Measurements from ENCODE around the gene PRPS2. TPM values are rescaled to one million over a fixed set of nuclear protein-coding genes. Genes with fewer than 3 reads are reported as not detected.

PRPS2 gene
- total RNA-seq, 5 donors from 2014 or later (not counting 1 experiment from before 2014, with no cell fraction given) = 20.9 to 31.6 (median 30.6) TPM

GRCh38 chrX:12788645-12789044 lies 2.6 kb upstream of the PRPS2 start:
- peaks cover 17 to 28% (median 24%) of the 10 kb centered on the region in 3 donors for H3K4me1 Mint-ChIP-seq
- WGBS (ENCODE audit: insufficient coverage) = 100% methylated on average over 1 of the region's 1 CpG
- CTCF ChIA-PET = no interaction called here

DNA sequence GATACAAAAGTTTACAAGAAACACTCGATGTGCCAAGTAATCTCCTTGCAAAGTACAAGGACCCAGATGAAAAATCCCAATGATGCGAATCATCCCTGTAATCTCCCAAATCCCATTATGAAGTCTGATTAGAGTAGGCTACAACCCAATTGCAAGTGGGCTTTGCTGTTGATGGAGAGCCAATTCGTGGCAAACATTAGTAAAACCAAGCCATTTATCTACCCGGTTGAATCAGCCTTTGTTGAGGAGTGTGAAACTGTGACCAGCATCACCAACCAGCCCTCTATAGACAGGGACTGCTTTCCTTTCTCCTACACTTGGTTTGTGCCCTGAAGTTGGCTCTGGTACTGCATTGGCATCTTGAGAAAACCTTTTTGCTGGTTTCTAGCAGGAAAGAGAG lies 1.2 kb upstream of the PRPS2 start:
- CTCF ChIA-PET = no interaction called here
- Mint-ChIP-seq H3K4me1 (peaks cover 17 to 31% (median 25%) of the 10 kb centered on the region in 3 donors), H3K4me3 (peak overlapping the region; percentile 77 to 86 (median 83)), H3K27ac (no peak overlapping the region), H3K36me3 (no peaks in the 10 kb centered on the region), H3K27me3 (peaks cover 3 to 11% of the 10 kb centered on the region in 2 donors), H3K9me3 (no peaks in the 10 kb centered on the region)
- H3K36me3 ChIP-seq (ENCODE audit: control insufficient read depth in 2 of 2, extremely low read depth in 1 of 2, insufficient read depth in 1 of 2, low read length in 1 of 2) = no peaks in the 10 kb centered on the region
- H3K9me3 ChIP-seq = no peaks in the 10 kb centered on the region
- WGBS (ENCODE audit: insufficient coverage) = no CpG with 5 or more reads among the region's 4 CpGs
- no peak overlapping the region for H3K27ac ChIP-seq (ENCODE audit: low read length)
- ATAC-seq (replicated peaks in 1 of 4) (no peak), DNase-seq (no peak)
- no peak overlapping the region for H3K4me3 ChIP-seq (ENCODE audit: control insufficient read depth in 1 of 2, extremely low read depth in 1 of 2, low read length in 1 of 2)
- H3K27me3 ChIP-seq (replicated peaks in 1 of 2; ENCODE audit: control insufficient read depth in 2 of 2, extremely low read depth in 1 of 2, insufficient read depth in 2 of 2, low read length in 1 of 2) = no peaks in the 10 kb centered on the region
- POLR2A ChIA-PET = no interaction called here
- H3K4me1 ChIP-seq (ENCODE audit: control insufficient read depth in 1 of 2, extremely low read depth in 1 of 2, insufficient read depth in 2 of 2, low read length in 2 of 2) = peaks cover 0 to 10% of the 10 kb centered on the region in 2 experiments

More at GRCh38 chrX:12788645-12789044, 2.6 kb upstream of the PRPS2 start:
- Histone ChIP-seq H3K36me3 (ENCODE audit: control insufficient read depth in 2 of 2, extremely low read depth in 1 of 2, insufficient read depth in 1 of 2, low read length in 1 of 2) (no peaks in the 10 kb centered on the region), H3K27me3 (replicated peaks in 1 of 2; ENCODE audit: control insufficient read depth in 2 of 2, extremely low read depth in 1 of 2, insufficient read depth in 2 of 2, low read length in 1 of 2) (no peaks in the 10 kb centered on the region), H3K4me3 (ENCODE audit: control insufficient read depth in 1 of 2, extremely low read depth in 1 of 2, low read length in 1 of 2) (no peak overlapping the region), H3K4me1 (ENCODE audit: control insufficient read depth in 1 of 2, extremely low read depth in 1 of 2, insufficient read depth in 2 of 2, low read length in 2 of 2) (peaks cover 0 to 10% of the 10 kb centered on the region in 2 experiments), H3K27ac (ENCODE audit: low read length) (no peak overlapping the region), H3K9me3 (no peaks in the 10 kb centered on the region)
- Mint-ChIP-seq H3K27ac (no peak overlapping the region), H3K9me3 (no peaks in the 10 kb centered on the region), H3K27me3 (peaks cover 3 to 11% of the 10 kb centered on the region in 2 donors), H3K36me3 (no peaks in the 10 kb centered on the region), H3K4me3 (no peak overlapping the region)
- DNase-seq (no peak), ATAC-seq (replicated peaks in 1 of 4) (no peak)
- POLR2A ChIA-PET = no interaction called here

DNA sequence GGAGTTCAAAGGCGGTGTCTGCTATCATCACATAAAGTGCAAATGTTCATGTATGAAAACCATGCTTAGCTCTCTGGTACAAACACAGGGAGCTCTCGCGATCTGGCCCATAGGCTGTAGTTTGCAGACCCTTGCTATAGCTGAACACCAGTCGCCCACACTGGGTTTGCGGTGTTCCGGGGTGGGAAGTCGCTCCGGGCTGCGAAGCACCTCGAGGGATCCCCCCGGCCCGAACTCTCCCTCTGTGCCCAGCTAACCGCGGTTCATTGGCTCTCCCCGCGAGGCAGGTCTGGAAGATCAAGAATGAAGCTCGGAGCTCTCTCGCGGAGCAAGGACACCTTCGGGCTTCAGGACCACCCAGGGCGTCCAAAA lies 341 bp upstream of the PRPS2 start:
- Histone ChIP-seq H3K9me3 (no peaks in the 10 kb centered on the region), H3K27ac (ENCODE audit: low read length) (peak overlapping the region; percentile 34), H3K36me3 (ENCODE audit: control insufficient read depth in 2 of 2, extremely low read depth in 1 of 2, insufficient read depth in 1 of 2, low read length in 1 of 2) (no peaks in the 10 kb centered on the region), H3K4me3 (ENCODE audit: control insufficient read depth in 1 of 2, extremely low read depth in 1 of 2, low read length in 1 of 2) (peak overlapping the region; percentile 72 to 83), H3K27me3 (replicated peaks in 1 of 2; ENCODE audit: control insufficient read depth in 2 of 2, extremely low read depth in 1 of 2, insufficient read depth in 2 of 2, low read length in 1 of 2) (no peaks in the 10 kb centered on the region), H3K4me1 (ENCODE audit: control insufficient read depth in 1 of 2, extremely low read depth in 1 of 2, insufficient read depth in 2 of 2, low read length in 2 of 2) (peaks cover 0 to 10% of the 10 kb centered on the region in 2 experiments)
- peak; percentile 22 to 41 (median 33) for ATAC-seq (replicated peaks in 1 of 4)
- Mint-ChIP-seq H3K36me3 (no peaks in the 10 kb centered on the region), H3K27me3 (peaks cover 3 to 10% of the 10 kb centered on the region in 2 donors), H3K27ac (peak overlapping the region; percentile 55 to 76), H3K4me3 (peak overlapping the region; percentile 77 to 86 (median 83)), H3K4me1 (peaks cover 22 to 33% (median 25%) of the 10 kb centered on the region in 3 donors), H3K9me3 (no peaks in the 10 kb centered on the region)
- WGBS (ENCODE audit: insufficient coverage) = 2% methylated on average over 11 of the region's 21 CpGs
- CTCF ChIA-PET = interaction anchor here (0.6 to 2.6 kb wide), 6 partner anchors 12 to 1155 kb away, joined by 3 to 20 read pairs (median 4); no protein-coding TSS in a partner anchor
- DNase-seq = peak in 3 of 35 experiments; percentile 1 to 14 (median 5)
- POLR2A ChIA-PET = interaction anchor here (0.5 to 0.9 kb wide), 5 partner anchors 320 to 1238 kb away, joined by 3 to 8 read pairs (median 3); no protein-coding TSS in a partner anchor

DNA sequence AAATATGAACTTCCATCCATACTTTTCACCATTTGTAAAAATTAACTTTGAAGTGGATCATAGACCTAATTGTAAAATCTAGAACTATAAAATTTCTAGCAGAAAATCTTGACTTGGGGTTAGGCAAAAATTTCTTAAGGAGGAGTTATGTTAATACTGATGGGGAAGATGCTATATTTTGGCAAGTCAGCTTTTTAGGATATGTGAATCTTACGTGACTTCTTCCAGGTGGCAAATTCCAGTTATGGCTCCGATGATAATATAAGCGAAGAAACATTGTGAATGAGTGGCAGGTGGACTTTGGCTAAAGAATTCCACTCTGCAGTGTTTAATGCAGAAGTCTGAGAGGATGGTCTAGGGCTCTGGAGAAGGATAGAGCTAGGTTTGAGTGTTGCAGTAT lies 1.5 kb downstream of the PRPS2 start:
- Mint-ChIP-seq H3K4me1 (peaks cover 22 to 33% (median 25%) of the 10 kb centered on the region in 3 donors), H3K4me3 (peak overlapping the region; percentile 74 to 80 (median 77)), H3K27me3 (peaks cover 2 to 7% of the 10 kb centered on the region in 2 donors), H3K9me3 (no peaks in the 10 kb centered on the region), H3K27ac (peak overlapping the region in 1 of 2 donors; percentile 61), H3K36me3 (no peaks in the 10 kb centered on the region)
- no peak for ATAC-seq (replicated peaks in 1 of 4)
- CTCF ChIA-PET = interaction anchor here (0.5 to 2.6 kb wide), 3 partner anchors 22 to 161 kb away, joined by 3 to 20 read pairs (median 6); no protein-coding TSS in a partner anchor
- POLR2A ChIA-PET = interaction anchor here in 1 of 2 donors (1.0 kb wide), 1 partner anchor 14 kb away, joined by 5 read pairs; no protein-coding TSS in a partner anchor
- DNase-seq = no peak
- no CpG with 5 or more reads among the region's 3 CpGs for WGBS (ENCODE audit: insufficient coverage)
- peaks cover 0 to 10% of the 10 kb centered on the region in 2 experiments for H3K4me1 ChIP-seq (ENCODE audit: control insufficient read depth in 1 of 2, extremely low read depth in 1 of 2, insufficient read depth in 2 of 2, low read length in 2 of 2)
- no peaks in the 10 kb centered on the region for H3K27me3 ChIP-seq (replicated peaks in 1 of 2; ENCODE audit: control insufficient read depth in 2 of 2, extremely low read depth in 1 of 2, insufficient read depth in 2 of 2, low read length in 1 of 2)
- no peaks in the 10 kb centered on the region for H3K9me3 ChIP-seq
- no peak overlapping the region for H3K27ac ChIP-seq (ENCODE audit: low read length)
- H3K36me3 ChIP-seq (ENCODE audit: control insufficient read depth in 2 of 2, extremely low read depth in 1 of 2, insufficient read depth in 1 of 2, low read length in 1 of 2) = no peaks in the 10 kb centered on the region
- H3K4me3 ChIP-seq (ENCODE audit: control insufficient read depth in 1 of 2, extremely low read depth in 1 of 2, low read length in 1 of 2) = no peak overlapping the region

- H3K4me3 Mint-ChIP-seq = no peak overlapping the region
- ChIA-PET CTCF (interaction anchor here (0.5 to 1.8 kb wide), 3 partner anchors 20 to 1022 kb away, joined by 3 to 7 read pairs (median 5); no protein-coding TSS in a partner anchor), POLR2A (no interaction called here)
- H3K4me1 Mint-ChIP-seq = peaks cover 25 to 35% (median 28%) of the 10 kb centered on the region in 3 donors
- H3K27me3 ChIP-seq (replicated peaks in 1 of 2; ENCODE audit: control insufficient read depth in 2 of 2, extremely low read depth in 1 of 2, insufficient read depth in 2 of 2, low read length in 1 of 2) = no peaks in the 10 kb centered on the region
- no peak overlapping the region for H3K27ac ChIP-seq (ENCODE audit: low read length)
- H3K4me3 ChIP-seq (ENCODE audit: control insufficient read depth in 1 of 2, extremely low read depth in 1 of 2, low read length in 1 of 2) = no peak overlapping the region
- peaks cover 0 to 2% of the 10 kb centered on the region in 2 donors for H3K36me3 ChIP-seq (ENCODE audit: control insufficient read depth in 2 of 2, extremely low read depth in 1 of 2, insufficient read depth in 1 of 2, low read length in 1 of 2)
- H3K36me3 Mint-ChIP-seq = peaks cover 3% of the 10 kb centered on the region
- DNase-seq (no peak), ATAC-seq (replicated peaks in 1 of 4) (no peak)
- no peak overlapping the region for H3K27ac Mint-ChIP-seq
- H3K9me3 ChIP-seq = no peaks in the 10 kb centered on the region
- peaks cover 0 to 3% of the 10 kb centered on the region in 2 donors for H3K27me3 Mint-ChIP-seq
- H3K4me1 ChIP-seq (ENCODE audit: control insufficient read depth in 1 of 2, extremely low read depth in 1 of 2, insufficient read depth in 2 of 2, low read length in 2 of 2) = peaks cover 0 to 10% of the 10 kb centered on the region in 2 experiments
- H3K9me3 Mint-ChIP-seq = no peaks in the 10 kb centered on the region
- no CpG with 5 or more reads among the region's 6 CpGs for WGBS (ENCODE audit: insufficient coverage)
Observed at GRCh38 chrX:12794654-12795053, 3.4 kb downstream of the PRPS2 start.

GRCh38 chrX:12798601-12799000 lies 7.4 kb downstream of the PRPS2 start:
- Histone ChIP-seq H3K4me1 (ENCODE audit: control insufficient read depth in 1 of 2, extremely low read depth in 1 of 2, insufficient read depth in 2 of 2, low read length in 2 of 2) (no peaks in the 10 kb centered on the region), H3K36me3 (ENCODE audit: control insufficient read depth in 2 of 2, extremely low read depth in 1 of 2, insufficient read depth in 1 of 2, low read length in 1 of 2) (peaks cover 5 to 18% of the 10 kb centered on the region in 2 donors), H3K4me3 (ENCODE audit: control insufficient read depth in 1 of 2, extremely low read depth in 1 of 2, low read length in 1 of 2) (no peak overlapping the region), H3K27me3 (replicated peaks in 1 of 2; ENCODE audit: control insufficient read depth in 2 of 2, extremely low read depth in 1 of 2, insufficient read depth in 2 of 2, low read length in 1 of 2) (no peaks in the 10 kb centered on the region), H3K27ac (ENCODE audit: low read length) (no peak overlapping the region), H3K9me3 (no peaks in the 10 kb centered on the region)
- H3K9me3 Mint-ChIP-seq = no peaks in the 10 kb centered on the region
- peaks cover 22% of the 10 kb centered on the region for H3K36me3 Mint-ChIP-seq
- ChIA-PET POLR2A (interaction anchor here in 1 of 2 donors (0.6 kb wide), 1 partner anchor 16 kb away, joined by 4 read pairs; no protein-coding TSS in a partner anchor), CTCF (no interaction called here)
- 80% methylated on average over 2 of the region's 3 CpGs for WGBS (ENCODE audit: insufficient coverage)
- H3K4me3 Mint-ChIP-seq = no peak overlapping the region
- peaks cover 10 to 17% (median 12%) of the 10 kb centered on the region in 3 donors for H3K4me1 Mint-ChIP-seq
- DNase-seq = no peak
- no peak for ATAC-seq (replicated peaks in 1 of 4)
- H3K27ac Mint-ChIP-seq = no peak overlapping the region
- H3K27me3 Mint-ChIP-seq = peaks cover 0 to 4% of the 10 kb centered on the region in 2 donors

All from T-cell (primary cell).